Measurements from ENCODE around the gene RANBP17.
"Not testable (repeated sequence)": the region's sequence is repeated elsewhere in the genome, so short reads cannot be mapped to it uniquely, and the experiment has no call there.

RANBP17 gene

GRCh38 chr5:171162165-171162564 is 300.3 kb downstream of the RANBP17 start:
- no peak for DNase-seq

- DNase-seq = peak; percentile 23
Observed at GRCh38 chr5:171162596-171162995, 300.8 kb downstream of the RANBP17 start.

- no peak for DNase-seq
Observed at GRCh38 chr5:171166766-171167165, 304.9 kb downstream of the RANBP17 start.

GRCh38 chr5:171168171-171168570 is 306.4 kb downstream of the RANBP17 start:
- no peak for DNase-seq

- not testable (repeated sequence) for DNase-seq
Observed at GRCh38 chr5:171174960-171175359, 313.1 kb downstream of the RANBP17 start.

GRCh38 chr5:171175746-171176145 is 313.9 kb downstream of the RANBP17 start:
- no peak for DNase-seq

GRCh38 chr5:171178190-171178589 is 316.4 kb downstream of the RANBP17 start:
- not testable (repeated sequence) for DNase-seq

GRCh38 chr5:171188016-171188415 is 326.2 kb downstream of the RANBP17 start:
- no peak for DNase-seq

GRCh38 chr5:171189442-171189841 is 327.6 kb downstream of the RANBP17 start:
- DNase-seq = no peak

GRCh38 chr5:171192111-171192510 is 330.3 kb downstream of the RANBP17 start:
- no peak for DNase-seq

GRCh38 chr5:171201310-171201709 is 339.5 kb downstream of the RANBP17 start:
- DNase-seq = no peak

- DNase-seq = no peak
Observed at GRCh38 chr5:171205375-171205774, 343.6 kb downstream of the RANBP17 start.

GRCh38 chr5:171207256-171207847 is 345.5 kb downstream of the RANBP17 start:
- peak; percentile 33 for DNase-seq

GRCh38 chr5:171221916-171222315 is 360.1 kb downstream of the RANBP17 start:
- no peak for DNase-seq

- DNase-seq = no peak
Observed at GRCh38 chr5:171223927-171224326, 362.1 kb downstream of the RANBP17 start.

- no peak for DNase-seq
Observed at GRCh38 chr5:171226096-171226754, 364.4 kb downstream of the RANBP17 start.

- DNase-seq = no peak
Observed at GRCh38 chr5:171226864-171227263, 365.0 kb downstream of the RANBP17 start.

GRCh38 chr5:171236651-171237050 is 374.8 kb downstream of the RANBP17 start:
- DNase-seq = no peak

- DNase-seq = no peak
Observed at GRCh38 chr5:171242521-171242920, 380.7 kb downstream of the RANBP17 start.

- DNase-seq = no peak
Observed at GRCh38 chr5:171246231-171246630, 384.4 kb downstream of the RANBP17 start.

GRCh38 chr5:171249460-171249859 is 387.6 kb downstream of the RANBP17 start:
- DNase-seq = no peak

GRCh38 chr5:171250738-171251137 is 388.9 kb downstream of the RANBP17 start:
- no peak for DNase-seq

- DNase-seq = no peak
Observed at GRCh38 chr5:171251519-171251918, 389.7 kb downstream of the RANBP17 start.

GRCh38 chr5:171252674-171253073 is 390.9 kb downstream of the RANBP17 start:
- DNase-seq = no peak

Measured in femur (tissue), 1 donor.